Ramos (cell line): ENCODE data around the gene FOXN1.
"Not testable (repeated sequence)": the region's sequence is repeated elsewhere in the genome, so short reads cannot be mapped to it uniquely, and the experiment has no call there.

ENCODE experiments used
- in situ Hi-C: fragments of 300-500 bp; cut with MboI; formaldehyde crosslinking; loops from one replicate; pipeline ENCODE4 v1.14.3; 2022; ENCODE audit warnings: low sequenced_read_pairs; ENCODE audit not compliant: unreplicated experiment

FOXN1 gene

DNA sequence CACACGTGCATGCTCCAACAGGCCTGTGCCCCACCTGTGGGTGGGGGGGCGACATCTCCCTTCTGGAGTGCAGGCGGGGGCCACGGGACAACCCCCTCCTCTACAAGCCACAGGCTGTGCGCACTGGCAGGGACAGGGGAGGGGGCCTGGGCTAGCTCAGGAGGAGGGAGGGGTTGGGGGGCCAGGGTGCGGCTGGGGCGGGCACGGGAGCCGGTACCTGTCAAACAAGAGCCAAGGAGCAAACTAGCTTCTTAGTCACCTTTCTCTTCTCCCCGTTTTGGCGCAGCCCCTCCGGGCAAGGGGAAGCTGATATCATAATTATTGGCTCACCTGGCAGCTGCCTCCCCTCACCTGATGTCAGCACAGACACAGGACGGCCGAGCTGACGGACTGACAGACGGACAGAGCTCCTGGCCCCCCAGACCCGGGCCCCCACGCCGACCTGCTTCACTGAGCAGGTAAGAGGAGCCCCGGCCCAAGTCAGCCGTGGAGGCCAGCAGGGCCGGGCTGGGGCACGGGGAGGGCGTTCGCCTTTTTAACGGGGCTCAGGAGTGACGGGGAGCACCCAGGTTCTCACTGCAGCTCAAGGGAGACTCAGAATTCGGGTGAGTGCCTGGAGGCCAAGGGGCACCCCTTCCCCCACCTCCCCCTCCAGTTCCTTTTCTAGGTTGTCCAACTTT lies at the start of gene FOXN1:
Gene FOXN1 (plus strand): TSS at position 363 of the 680 bp plus-strand sequence. CDS start 17,622 bp downstream, outside the sequence.
- in situ Hi-C loops, result no loop called here

GRCh38 chr17:28457890-28458289 lies 48.3 kb upstream of the FOXN1 start:
- in situ Hi-C loops, result no loop called here

DNA sequence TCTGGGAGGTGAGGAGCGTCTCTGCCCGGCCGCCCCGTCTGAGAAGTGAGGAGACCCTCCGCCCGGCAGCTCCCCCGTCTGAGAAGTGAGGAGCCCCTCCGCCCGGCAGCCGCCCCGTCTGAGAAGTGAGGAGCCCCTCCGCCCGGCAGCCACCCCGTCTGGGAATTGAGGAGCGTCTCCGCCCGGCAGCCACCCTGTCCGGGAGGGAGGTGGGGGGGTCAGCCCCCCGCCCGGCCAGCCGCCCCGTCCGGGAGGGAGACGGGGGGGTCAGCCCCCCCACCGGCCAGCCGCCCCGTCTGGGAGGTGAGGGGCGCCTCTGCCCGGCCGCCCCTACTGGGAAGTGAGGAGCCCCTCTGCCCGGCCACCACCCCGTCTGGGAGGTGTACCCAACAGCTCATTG lies 47.3 kb upstream of the FOXN1 start:
- in situ Hi-C loops, result not testable (repeated sequence)

DNA sequence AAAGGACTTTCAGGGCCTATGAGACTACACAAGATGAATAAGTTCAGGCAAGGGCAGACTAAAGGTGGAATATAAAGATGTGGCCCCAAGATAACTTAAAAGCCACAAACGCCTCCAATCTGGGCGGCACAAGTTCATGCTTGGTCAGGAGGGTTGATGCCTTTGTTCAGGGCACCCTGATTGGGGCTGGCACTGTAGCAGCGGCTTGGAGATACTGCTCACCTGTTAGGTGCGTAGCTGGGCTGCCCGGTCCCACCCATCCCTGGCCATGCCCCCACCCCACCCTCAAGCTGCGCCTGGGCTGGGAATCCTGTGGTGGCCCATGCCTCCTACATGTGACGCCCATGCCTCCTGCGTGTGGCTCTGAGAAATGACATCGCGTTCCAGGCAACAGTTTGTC lies 45.2 kb upstream of the FOXN1 start:
- in situ Hi-C loops, result no loop called here

GRCh38 chr17:28466001-28466400 lies 40.1 kb upstream of the FOXN1 start:
- in situ Hi-C loops, result no loop called here

GRCh38 chr17:28466521-28467048 lies 39.6 kb upstream of the FOXN1 start:
- in situ Hi-C loops, result no loop called here

GRCh38 chr17:28467456-28468025 lies 38.6 kb upstream of the FOXN1 start:
- in situ Hi-C loops, result no loop called here

GRCh38 chr17:28468033-28468735 lies 38.0 kb upstream of the FOXN1 start:
- in situ Hi-C loops, result not testable (repeated sequence)

DNA sequence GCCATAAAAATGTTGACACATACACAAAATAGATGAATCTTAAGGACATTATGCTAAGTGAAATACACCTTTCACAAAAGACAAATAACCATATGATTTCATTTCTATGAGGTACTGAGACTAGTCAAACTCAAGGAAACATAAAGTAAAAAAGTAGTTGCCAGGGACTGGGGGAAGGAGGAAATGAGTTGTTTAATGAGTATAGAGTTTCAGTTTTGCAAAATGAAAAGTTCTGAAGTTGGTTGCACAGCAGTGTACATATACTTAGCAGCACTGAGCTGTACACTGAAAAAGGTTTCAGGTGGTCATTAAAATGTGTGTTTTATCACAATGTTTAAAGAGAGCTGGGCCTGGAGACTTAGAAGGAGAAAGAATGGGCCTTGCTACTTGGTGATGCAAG lies 37.4 kb upstream of the FOXN1 start:
- in situ Hi-C loops, result no loop called here

DNA sequence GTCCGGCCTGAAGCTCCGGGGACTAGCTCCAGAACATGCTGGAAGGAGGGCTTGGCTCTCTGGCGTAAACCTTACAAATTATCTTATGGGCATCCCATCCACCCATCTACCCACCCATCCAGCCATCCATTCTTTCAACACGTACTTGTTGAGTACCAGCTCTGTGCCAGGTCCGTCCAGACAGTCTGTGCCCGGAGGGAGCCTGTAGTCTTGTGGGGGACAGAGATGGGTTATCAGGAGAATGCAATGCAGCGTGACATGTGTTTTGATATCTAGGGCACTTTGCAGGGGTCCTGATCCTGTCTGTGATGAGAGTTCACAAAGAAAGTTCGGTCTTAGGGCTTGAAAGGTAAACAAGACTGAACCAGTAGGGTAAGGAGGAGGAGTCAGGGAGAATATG lies 36.8 kb upstream of the FOXN1 start:
- in situ Hi-C loops, result no loop called here

GRCh38 chr17:28470266-28470913 lies 35.8 kb upstream of the FOXN1 start:
- in situ Hi-C loops, result no loop called here

DNA sequence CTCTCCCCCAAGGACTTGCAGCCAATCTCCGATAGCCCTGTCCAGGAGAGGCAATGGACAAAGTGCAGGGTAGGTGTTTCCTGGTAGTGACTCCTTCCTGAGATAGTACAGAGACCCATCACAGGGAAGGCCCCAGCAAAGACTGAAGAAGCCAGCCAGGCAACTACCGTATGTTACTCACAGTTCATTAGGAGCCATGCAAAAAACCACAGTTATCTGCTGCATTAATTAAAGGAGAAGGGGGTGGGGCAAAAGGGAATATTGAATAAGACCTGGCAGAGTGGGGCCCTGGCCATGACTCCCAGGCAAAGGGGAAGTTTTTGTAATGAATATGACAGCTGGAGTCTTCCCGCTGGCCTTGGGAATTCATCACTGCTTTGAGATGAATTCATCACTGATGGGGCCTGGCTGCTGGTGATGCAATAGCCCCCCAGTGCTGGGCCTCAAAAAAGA lies 35.2 kb upstream of the FOXN1 start:
- in situ Hi-C loops, result no loop called here

- in situ Hi-C loops, result no loop called here
These were observed 34.4 kb upstream of the FOXN1 start for GRCh38 chr17:28471531-28472342.

DNA sequence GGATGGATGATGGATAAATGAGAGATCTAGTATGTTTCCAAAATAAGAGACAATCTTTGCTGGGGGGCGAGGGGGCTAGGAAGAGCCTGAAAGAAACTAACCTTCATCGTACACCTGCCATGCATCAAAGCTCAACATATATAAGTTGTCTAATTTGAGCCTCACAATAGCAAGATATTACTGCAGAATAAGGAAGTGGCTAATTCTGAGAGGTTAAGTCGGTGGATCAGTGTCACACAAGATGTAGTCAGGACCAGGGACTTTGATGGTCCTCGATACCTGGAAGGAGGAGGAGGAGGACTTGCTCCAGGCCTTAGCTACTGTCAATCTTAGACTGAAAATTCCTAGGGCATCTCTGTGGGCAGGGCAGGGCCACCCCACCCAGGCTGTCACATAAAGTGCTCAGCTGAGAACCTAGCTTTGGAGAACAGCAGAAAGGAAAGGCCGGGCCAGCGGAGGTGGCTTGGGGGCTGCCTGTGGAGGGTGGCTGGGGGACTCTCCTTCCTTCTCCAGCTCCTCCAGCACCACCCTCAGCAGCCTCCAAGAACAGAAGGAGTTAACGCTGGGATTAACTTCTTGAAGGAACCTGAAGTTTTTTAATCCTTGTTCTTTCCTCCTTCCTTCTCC lies 33.2 kb upstream of the FOXN1 start:
- in situ Hi-C loops, result no loop called here

- in situ Hi-C loops, result no loop called here
These were observed 32.6 kb upstream of the FOXN1 start, which contains the start of gene SLC13A2 for GRCh38 chr17:28473542-28473941. TSS of gene SLC13A2 (plus strand) at chr17:28473644. CDS start at chr17:28473713, 69 bp downstream.

GRCh38 chr17:28474111-28474531 lies 32.0 kb upstream of the FOXN1 start:
- in situ Hi-C loops, result no loop called here

- in situ Hi-C loops, result no loop called here
These were observed 30.8 kb upstream of the FOXN1 start for GRCh38 chr17:28475151-28475900.

DNA sequence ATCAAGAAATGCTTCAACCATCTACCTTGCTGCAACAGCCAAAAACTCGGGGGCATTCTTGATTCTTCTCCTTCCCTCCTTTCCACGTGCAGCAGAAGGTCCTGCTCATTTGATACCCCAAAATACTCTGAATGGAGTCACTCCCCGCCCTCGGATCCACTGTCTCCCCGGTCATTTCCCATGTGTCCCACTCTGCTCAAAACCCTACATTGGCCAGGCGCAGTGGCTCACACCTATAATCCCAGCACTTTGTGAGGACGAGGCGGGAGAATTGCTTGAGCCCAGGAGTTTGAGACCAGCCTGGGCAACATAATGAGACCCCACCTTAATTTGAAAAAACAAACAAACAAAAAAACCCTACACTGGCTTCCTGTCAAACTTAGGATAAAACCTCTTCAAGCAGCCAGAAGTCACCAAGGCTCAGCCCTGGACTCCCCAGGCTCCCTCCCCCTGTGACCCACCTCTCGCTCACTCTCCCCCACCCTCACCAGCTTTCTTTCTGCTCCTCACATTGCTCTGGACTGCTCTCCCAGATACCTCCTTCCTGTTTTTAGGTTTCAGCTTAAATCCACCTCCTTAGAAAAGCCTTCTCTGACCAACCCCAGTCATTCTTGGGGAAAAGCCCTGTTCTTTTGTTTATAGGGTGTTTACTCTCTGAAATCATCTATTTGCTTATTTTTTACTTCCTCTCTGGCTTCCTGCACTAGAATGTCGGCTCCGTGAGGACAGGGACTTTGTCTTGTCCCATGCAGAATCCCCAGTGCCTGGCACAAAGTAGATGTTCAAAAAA lies 29.9 kb upstream of the FOXN1 start:
- in situ Hi-C loops, result no loop called here
